ENCODE measurements around the gene SBF2.

- TF ChIP-seq, protein P1, sequence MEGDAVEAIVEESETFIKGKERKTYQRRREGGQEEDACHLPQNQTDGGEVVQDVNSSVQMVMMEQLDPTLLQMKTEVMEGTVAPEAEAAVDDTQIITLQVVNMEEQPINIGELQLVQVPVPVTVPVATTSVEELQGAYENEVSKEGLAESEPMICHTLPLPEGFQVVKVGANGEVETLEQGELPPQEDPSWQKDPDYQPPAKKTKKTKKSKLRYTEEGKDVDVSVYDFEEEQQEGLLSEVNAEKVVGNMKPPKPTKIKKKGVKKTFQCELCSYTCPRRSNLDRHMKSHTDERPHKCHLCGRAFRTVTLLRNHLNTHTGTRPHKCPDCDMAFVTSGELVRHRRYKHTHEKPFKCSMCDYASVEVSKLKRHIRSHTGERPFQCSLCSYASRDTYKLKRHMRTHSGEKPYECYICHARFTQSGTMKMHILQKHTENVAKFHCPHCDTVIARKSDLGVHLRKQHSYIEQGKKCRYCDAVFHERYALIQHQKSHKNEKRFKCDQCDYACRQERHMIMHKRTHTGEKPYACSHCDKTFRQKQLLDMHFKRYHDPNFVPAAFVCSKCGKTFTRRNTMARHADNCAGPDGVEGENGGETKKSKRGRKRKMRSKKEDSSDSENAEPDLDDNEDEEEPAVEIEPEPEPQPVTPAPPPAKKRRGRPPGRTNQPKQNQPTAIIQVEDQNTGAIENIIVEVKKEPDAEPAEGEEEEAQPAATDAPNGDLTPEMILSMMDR (IDR thresholded peaks at IDR 0.05) = no peak
- TF ChIP-seq POLR2A (IDR thresholded peaks at IDR 0.05) (no peak), POLR2AphosphoS5 (IDR thresholded peaks at IDR 0.05) (no peak)
Observed at GRCh38 chr11:10058356-10058755, 235.7 kb downstream of the SBF2 start.
